AG04450 (cell line): ENCODE measurements around the gene GRID1. TPM values are rescaled to one million over a fixed set of nuclear protein-coding genes. Genes with fewer than 3 reads are reported as not detected.

Source experiments
- CTCF ChIA-PET: fragments of 300-600, 350-600 bp; formaldehyde crosslinking; extraction: SDS; loops from one replicate; lab custom pipeline; 2022; ENCODE audit warnings: antibody characterized with exemption, inconsistent platforms; lab: Charles Lee
- POLR2A ChIA-PET: fragments of 350-600 bp; formaldehyde crosslinking; extraction: SDS; loops from one replicate; lab custom pipeline; 2021; ENCODE audit warnings: antibody characterized with exemption, inconsistent platforms; lab: Yijun Ruan, JAX
- DNase-seq: peaks from one replicate; pipeline ENCODE4 v3.0.0-alpha.2; 2011; ENCODE audit warnings: low read depth, low spot score
- H3K27ac ChIP-seq: one replicate; pipeline ENCODE4 v1.5.1; 2012; ENCODE audit warnings: low read depth, low read length, control low read depth
- H3K27me3 ChIP-seq: one replicate; pipeline ENCODE4 v1.6.0; 2012; ENCODE audit warnings: low read length; ENCODE audit not compliant: control insufficient read depth, insufficient read depth
- H3K4me3 ChIP-seq: 2 replicates; pipeline ENCODE4 v1.5.1; 2011; ENCODE audit warnings: mild to moderate bottlenecking, low read depth, low read length, control low read depth
- H3K9me3 ChIP-seq: 2 replicates; pipeline ENCODE4 v1.5.1; 2012; ENCODE audit warnings: low read length; ENCODE audit not compliant: control insufficient read depth, insufficient read depth
- CTCF ChIP-seq: IDR thresholded peaks from 2 replicates; pipeline ENCODE4 v1.5.1; 2011; ENCODE audit warnings: low read depth, low read length, control low read depth, inconsistent platforms
- polyA plus RNA-seq: library from polyadenylated mRNA; depleted of rRNA; stranded (reverse); fragments of >200 nt; gene quantifications from 2 replicates; pipeline ENCODE4 v1.2.3, GENCODE V29; 2011

GRID1 gene
- polyA plus RNA-seq, 1 experiment = not detected

- ChIA-PET CTCF (no interaction called here), POLR2A (no interaction called here)
- H3K27me3 ChIP-seq = no peaks in the 10 kb centered on the region
- no peak overlapping the region for H3K4me3 ChIP-seq
- TF ChIP-seq CTCF = no peak
- peaks cover 4% of the 10 kb centered on the region; the same call in 1 of the 2 replicates for H3K9me3 ChIP-seq
- no peak for DNase-seq
- H3K27ac ChIP-seq = no peak overlapping the region
These were observed 161.9 kb downstream of the GRID1 start for GRCh38 chr10:86204421-86205305.

GRCh38 chr10:86203162-86203905 lies 163.3 kb downstream of the GRID1 start:
- ChIA-PET POLR2A (no interaction called here), CTCF (no interaction called here)
- no peak for DNase-seq
- Histone ChIP-seq H3K27me3 (no peaks in the 10 kb centered on the region), H3K9me3 (peaks cover 4% of the 10 kb centered on the region; the same call in 1 of the 2 replicates), H3K4me3 (no peak overlapping the region), H3K27ac (no peak overlapping the region)
- no peak for TF ChIP-seq CTCF

DNA sequence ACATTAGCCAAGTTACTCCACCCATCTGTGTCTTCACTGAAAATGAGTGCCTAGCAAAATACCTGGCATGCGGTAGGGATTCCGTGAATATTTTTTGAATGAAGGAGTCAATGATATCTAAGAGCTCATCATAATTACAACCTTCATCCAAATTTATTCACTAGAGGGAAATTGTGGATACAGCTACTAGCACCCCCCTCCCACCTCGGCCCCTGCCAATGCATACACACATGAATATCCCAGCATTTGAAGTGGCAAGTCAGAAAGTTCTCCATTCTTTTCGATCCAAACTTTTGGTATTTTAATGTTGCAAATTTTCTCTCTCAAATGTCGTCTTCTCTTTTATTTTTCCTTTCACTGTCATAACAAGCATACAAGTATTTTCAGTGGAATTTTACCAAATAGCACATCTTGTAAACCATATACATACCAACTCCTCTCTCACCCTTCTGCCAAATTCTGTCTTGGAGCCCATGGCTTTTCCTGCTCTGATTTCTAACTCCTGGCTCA lies 164.3 kb downstream of the GRID1 start:
- DNase-seq = no peak
- CTCF ChIA-PET = no interaction called here
- Histone ChIP-seq H3K4me3 (no peak overlapping the region), H3K9me3 (peaks cover 4% of the 10 kb centered on the region; the same call in 1 of the 2 replicates), H3K27me3 (no peaks in the 10 kb centered on the region), H3K27ac (no peak overlapping the region)
- POLR2A ChIA-PET = no interaction called here
- no peak for TF ChIP-seq CTCF

DNA sequence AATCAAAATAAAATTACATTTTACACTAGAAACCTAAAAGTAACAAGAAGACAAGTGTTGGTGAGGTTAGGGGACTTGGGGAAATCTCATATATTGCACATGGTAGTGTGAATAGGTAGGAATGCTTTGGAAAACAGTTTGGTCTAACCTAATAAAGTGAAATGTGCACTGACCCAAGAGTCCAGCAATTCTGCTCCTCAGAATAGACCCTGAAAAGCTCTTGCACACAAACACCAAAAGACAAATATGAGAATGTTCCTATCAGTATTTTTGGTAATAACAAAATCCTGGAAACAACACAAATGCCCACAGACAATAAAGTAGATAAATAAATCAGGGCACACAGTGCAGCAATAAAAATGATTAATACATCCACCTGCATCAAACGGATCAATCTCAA lies 165.7 kb downstream of the GRID1 start:
- no peaks in the 10 kb centered on the region for H3K27me3 ChIP-seq
- no peak for TF ChIP-seq CTCF
- DNase-seq = no peak
- ChIA-PET POLR2A (no interaction called here), CTCF (no interaction called here)
- no peaks in the 10 kb centered on the region for H3K9me3 ChIP-seq
- H3K4me3 ChIP-seq = no peak overlapping the region
- no peak overlapping the region for H3K27ac ChIP-seq

DNA sequence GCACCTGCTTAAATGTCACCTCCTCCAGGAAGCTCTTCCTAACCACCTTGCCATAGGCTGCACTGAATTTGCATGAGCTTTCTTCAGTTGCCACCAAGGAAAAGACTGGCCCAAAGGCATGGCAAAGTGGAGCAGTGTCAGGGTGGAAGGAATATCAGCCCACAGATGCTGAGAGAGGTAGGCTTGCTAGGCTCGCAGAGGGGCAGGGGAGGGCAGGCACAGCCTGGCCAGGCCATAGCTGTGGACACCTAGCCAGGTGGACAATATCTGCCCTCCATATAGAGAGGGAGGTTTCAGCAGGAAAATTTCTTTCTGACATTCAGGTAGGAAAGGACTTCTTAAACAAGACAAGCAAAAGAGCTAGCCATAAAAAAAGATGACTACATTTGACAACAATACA lies 166.3 kb downstream of the GRID1 start:
- POLR2A ChIA-PET = no interaction called here

More for the DNA sequence above, 166.3 kb downstream of the GRID1 start:
- Histone ChIP-seq H3K9me3 (no peaks in the 10 kb centered on the region), H3K4me3 (no peak overlapping the region), H3K27me3 (no peaks in the 10 kb centered on the region), H3K27ac (no peak overlapping the region)
- CTCF ChIA-PET = no interaction called here
- no peak for TF ChIP-seq CTCF
- DNase-seq = no peak
